HFFc6 (cell line): ENCODE measurements around the gene MYOZ1. TPM values are rescaled to one million over a fixed set of nuclear protein-coding genes. Genes with fewer than 3 reads are reported as not detected.

Experiments
- DNase-seq: peaks from one replicate; pipeline ENCODE4 v3.0.0-alpha.2; 2018
- H3K27ac Mint-ChIP-seq: 2 replicates; pipeline ENCODE4 v1.8.0; 2020; ENCODE audit warnings: mild to moderate bottlenecking, mixed read lengths
- H3K27me3 Mint-ChIP-seq: 2 replicates; pipeline ENCODE4 v1.8.0; 2021; ENCODE audit warnings: mild to moderate bottlenecking, moderate library complexity, mixed read lengths; ENCODE audit not compliant: insufficient read depth
- H3K36me3 Mint-ChIP-seq: 2 replicates; pipeline ENCODE4 v1.8.0; 2021; ENCODE audit warnings: low read depth, mixed read lengths
- H3K4me1 Mint-ChIP-seq: 2 replicates; pipeline ENCODE4 v1.8.0; 2020; ENCODE audit warnings: low read depth, mixed read lengths
- H3K4me3 Mint-ChIP-seq: 2 replicates; pipeline ENCODE4 v1.8.0; 2020; ENCODE audit warnings: mild to moderate bottlenecking, moderate library complexity, mixed read lengths
- H3K9me3 Mint-ChIP-seq: 2 replicates; pipeline ENCODE4 v1.8.0; 2020; ENCODE audit warnings: mild to moderate bottlenecking, mixed read lengths
- total RNA-seq, 6 experiments: library from RNA; stranded (reverse); fragmentation: NEBNext Ultra II Directional; extraction: Animal tissue kit (Norgen Biotek cat#: 25700); gene quantifications; 2 replicates in 1 of 6; 3 replicates in 5 of 6; pipeline ENCODE4 v1.2.3, GENCODE V29; 2021
- TF ChIP-seq, protein P1 (sequence below): fragments of 200-600 bp; sonication (generic); IDR thresholded peaks from 2 replicates; pipeline ENCODE4 v1.5.0; 2021; ENCODE audit warnings: antibody characterized with exemption, mild to moderate bottlenecking

MYOZ1 gene
- total RNA-seq, 6 experiments from 2014 or later: 0.41 to 2.5 (median 0.90) TPM

- Mint-ChIP-seq H3K27me3 (no peaks in the 10 kb centered on the region; the same call in 1 of the 2 replicates), H3K4me1 (peaks cover 50% of the 10 kb centered on the region), H3K9me3 (no peaks in the 10 kb centered on the region), H3K4me3 (peak overlapping the region; percentile 66), H3K27ac (peak overlapping the region; percentile 84), H3K36me3 (no peaks in the 10 kb centered on the region)
- DNase-seq: no peak
- TF ChIP-seq, protein P1, sequence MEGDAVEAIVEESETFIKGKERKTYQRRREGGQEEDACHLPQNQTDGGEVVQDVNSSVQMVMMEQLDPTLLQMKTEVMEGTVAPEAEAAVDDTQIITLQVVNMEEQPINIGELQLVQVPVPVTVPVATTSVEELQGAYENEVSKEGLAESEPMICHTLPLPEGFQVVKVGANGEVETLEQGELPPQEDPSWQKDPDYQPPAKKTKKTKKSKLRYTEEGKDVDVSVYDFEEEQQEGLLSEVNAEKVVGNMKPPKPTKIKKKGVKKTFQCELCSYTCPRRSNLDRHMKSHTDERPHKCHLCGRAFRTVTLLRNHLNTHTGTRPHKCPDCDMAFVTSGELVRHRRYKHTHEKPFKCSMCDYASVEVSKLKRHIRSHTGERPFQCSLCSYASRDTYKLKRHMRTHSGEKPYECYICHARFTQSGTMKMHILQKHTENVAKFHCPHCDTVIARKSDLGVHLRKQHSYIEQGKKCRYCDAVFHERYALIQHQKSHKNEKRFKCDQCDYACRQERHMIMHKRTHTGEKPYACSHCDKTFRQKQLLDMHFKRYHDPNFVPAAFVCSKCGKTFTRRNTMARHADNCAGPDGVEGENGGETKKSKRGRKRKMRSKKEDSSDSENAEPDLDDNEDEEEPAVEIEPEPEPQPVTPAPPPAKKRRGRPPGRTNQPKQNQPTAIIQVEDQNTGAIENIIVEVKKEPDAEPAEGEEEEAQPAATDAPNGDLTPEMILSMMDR: no peak
These were observed 49.2 kb downstream of the MYOZ1 start for GRCh38 chr10:73591935-73592699.

DNA sequence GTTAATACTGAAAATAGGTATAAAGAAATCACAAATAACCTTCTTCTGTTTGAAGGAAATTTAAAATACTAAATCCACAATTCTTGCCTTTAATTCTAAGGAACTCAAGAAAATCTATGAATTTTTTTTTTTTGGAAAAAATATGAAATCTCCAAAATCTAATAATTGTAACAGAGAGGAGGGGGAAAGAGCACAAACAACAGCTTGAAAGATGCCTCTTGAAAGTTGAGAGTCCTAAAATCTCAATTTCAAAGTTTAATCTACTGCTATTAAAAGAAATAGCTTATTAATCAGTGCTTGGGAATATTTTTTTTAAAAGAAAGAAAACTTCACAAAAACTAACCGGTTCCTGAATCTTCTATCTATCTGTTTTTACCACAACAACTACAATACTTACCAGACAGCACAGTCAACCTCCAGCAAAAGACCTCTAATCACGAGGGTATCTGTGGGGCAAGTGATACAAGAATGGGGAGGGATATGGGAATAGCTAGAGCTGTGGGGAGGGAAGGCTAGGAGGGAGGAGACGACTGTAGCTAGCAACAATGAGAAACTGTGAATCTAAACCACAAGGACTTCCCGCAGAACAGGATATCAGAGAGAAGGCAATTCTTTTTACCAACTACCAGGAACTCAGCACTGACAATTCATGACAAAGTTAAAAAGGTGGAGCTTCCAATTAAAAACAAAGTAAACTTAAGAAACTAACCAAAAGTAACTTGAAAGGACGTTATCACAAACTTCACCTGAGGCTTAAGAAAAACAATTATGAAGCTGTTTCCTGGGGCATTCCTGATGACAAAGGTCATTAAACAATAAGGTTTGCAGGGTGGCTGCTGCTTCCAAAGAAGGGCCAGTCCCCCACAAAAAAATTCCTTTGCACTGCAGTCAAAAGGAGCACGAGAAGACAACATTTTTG, 50.1 kb downstream of the MYOZ1 start, which contains the start of gene USP54:
USP54 (minus strand) TSS at position 462 of the 919 bp plus-strand sequence. CDS start 15,684 bp downstream, outside the sequence.
- no peaks in the 10 kb centered on the region; the same call in 1 of the 2 replicates for H3K27me3 Mint-ChIP-seq
- peak within 1 kb of the TSS; percentile 84 for H3K27ac Mint-ChIP-seq
- DNase-seq: peak; percentile 42
- H3K9me3 Mint-ChIP-seq: no peaks in the 10 kb centered on the region; the same call in 1 of the 2 replicates
- TF ChIP-seq, protein P1: no peak
- peaks cover 57% of the 10 kb centered on the region for H3K4me1 Mint-ChIP-seq
- H3K36me3 Mint-ChIP-seq: peaks cover 2% of the 10 kb centered on the region
- H3K4me3 Mint-ChIP-seq: peak within 1 kb of the TSS; percentile 66

DNA sequence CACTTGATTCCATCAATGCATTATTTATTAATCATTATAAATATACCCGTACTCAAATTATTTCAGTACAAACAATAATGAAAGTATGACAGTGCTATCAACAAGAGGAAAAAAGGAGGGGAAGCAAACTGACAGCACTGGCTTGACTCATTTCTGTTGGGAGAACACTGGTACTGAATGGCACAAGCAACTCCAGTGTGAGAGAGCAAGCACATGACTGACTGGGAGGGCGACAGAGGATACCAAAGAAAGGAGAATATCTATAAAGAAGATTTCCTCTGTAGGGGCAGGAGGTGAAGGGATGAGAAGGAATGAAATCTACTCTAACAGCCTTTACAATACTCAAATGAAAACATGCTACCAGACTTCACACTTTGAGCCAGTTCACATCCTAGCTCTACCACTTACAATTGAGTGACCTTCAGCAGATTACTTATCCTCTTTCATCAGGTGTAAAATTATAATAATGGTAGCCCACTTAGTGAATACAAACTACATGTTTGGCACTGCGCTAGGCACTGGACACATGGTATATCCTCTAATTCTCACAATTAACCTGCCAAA, 51.6 kb downstream of the MYOZ1 start:
- no peaks in the 10 kb centered on the region; the same call in 1 of the 2 replicates for H3K27me3 Mint-ChIP-seq
- no peak overlapping the region for H3K27ac Mint-ChIP-seq
- TF ChIP-seq, protein P1: no peak
- H3K4me3 Mint-ChIP-seq: no peak overlapping the region
- peaks cover 72% of the 10 kb centered on the region for H3K4me1 Mint-ChIP-seq
- no peak for DNase-seq
- H3K9me3 Mint-ChIP-seq: peaks cover 9% of the 10 kb centered on the region
- peaks cover 14% of the 10 kb centered on the region for H3K36me3 Mint-ChIP-seq

DNA sequence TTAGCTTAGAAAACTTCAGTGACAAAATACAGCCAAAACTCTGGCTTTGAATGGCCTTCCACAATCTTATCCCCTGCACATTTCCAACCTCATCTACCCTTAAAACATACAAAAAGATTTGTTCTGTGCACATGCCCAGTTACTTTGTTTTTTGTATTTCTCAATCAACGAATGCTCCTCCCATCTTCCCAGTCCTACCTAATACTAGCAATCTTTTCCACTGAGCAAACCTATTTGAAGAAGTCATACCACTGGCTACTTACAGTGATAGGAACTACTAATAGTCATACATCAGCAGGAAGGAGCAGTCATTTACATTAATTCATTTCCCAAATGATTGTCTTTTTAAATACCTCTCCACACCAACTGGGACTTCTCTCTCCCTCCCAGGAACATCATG, 52.6 kb downstream of the MYOZ1 start:
- Mint-ChIP-seq H3K27me3 (no peaks in the 10 kb centered on the region; the same call in 1 of the 2 replicates), H3K9me3 (peaks cover 10% of the 10 kb centered on the region), H3K27ac (peak overlapping the region; percentile 40), H3K36me3 (peaks cover 14% of the 10 kb centered on the region), H3K4me1 (peaks cover 78% of the 10 kb centered on the region), H3K4me3 (no peak overlapping the region)
- no peak for DNase-seq
- TF ChIP-seq, protein P1: no peak

GRCh38 chr10:73586583-73586984, 54.7 kb downstream of the MYOZ1 start:
- TF ChIP-seq, protein P1: no peak
- peaks cover 19% of the 10 kb centered on the region for H3K36me3 Mint-ChIP-seq
- H3K4me1 Mint-ChIP-seq: peaks cover 64% of the 10 kb centered on the region
- no peaks in the 10 kb centered on the region for H3K27me3 Mint-ChIP-seq
- peak overlapping the region; percentile 85 for H3K27ac Mint-ChIP-seq
- peak; percentile 89 for DNase-seq
- peak overlapping the region; percentile 74 for H3K4me3 Mint-ChIP-seq
- peaks cover 10% of the 10 kb centered on the region for H3K9me3 Mint-ChIP-seq
